ENCODE data around the gene LPAR1.

Gene LPAR1

DNA sequence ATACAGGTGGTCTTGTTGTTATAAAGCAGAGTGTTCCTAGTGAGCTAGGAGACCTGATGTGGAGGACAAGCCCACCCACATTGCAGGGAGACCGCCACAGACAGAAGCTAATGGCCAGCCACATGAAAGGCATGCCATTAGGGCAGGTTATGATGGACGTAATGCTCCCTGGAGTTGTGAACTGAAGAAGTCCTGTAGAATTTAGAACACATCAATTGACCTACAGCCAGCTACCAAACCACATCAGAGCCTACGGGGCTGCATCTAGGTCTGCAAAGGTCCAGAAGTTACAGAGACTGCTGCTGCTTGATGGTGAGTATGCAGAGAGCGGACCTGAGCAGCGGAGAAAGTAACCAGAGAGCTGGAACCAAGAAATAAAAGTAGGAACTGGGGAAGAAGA lies 116.6 kb downstream of the LPAR1 start:
- CTCF ChIA-PET: no interaction called here
- no peaks in the 10 kb centered on the region for H3K9me3 ChIP-seq (ENCODE audit: control insufficient read depth, insufficient read depth, low read depth, low read length)
- H3K36me3 ChIP-seq (ENCODE audit: control insufficient read depth in 2 of 2, insufficient read depth in 1 of 2, low read length in 2 of 2): no peaks in the 10 kb centered on the region
- H3K4me3 ChIP-seq (ENCODE audit: low read depth, low read length): no peak overlapping the region
- no peaks in the 10 kb centered on the region for H3K4me1 ChIP-seq (ENCODE audit: control insufficient read depth, insufficient read depth, low read length)
- TF ChIP-seq ZNF16 (tag by site-specific recombination; IDR thresholded peaks at IDR 0.05; ENCODE audit: low read depth) (no peak), ZNF530 (tag by site-specific recombination; IDR thresholded peaks at IDR 0.05; ENCODE audit: low read depth) (no peak), ZNF701 (tag by site-specific recombination; IDR thresholded peaks at IDR 0.05) (no peak), ZNF112 (tag by site-specific recombination; IDR thresholded peaks at IDR 0.05) (no peak), ZNF514 (tag by site-specific recombination; IDR thresholded peaks at IDR 0.05) (no peak), ZBTB17 (tag by site-specific recombination; IDR thresholded peaks at IDR 0.05) (no peak), ZNF324 (tag by site-specific recombination; IDR thresholded peaks at IDR 0.05) (no peak), ZNF391 (tag by site-specific recombination; IDR thresholded peaks at IDR 0.05; ENCODE audit: borderline replicate concordance, low read depth) (no peak), SCRT2 (tag by site-specific recombination; IDR thresholded peaks at IDR 0.05) (no peak), RBAK (tag by site-specific recombination; IDR thresholded peaks at IDR 0.05) (no peak)
- TF ChIP-seq, protein P1, sequence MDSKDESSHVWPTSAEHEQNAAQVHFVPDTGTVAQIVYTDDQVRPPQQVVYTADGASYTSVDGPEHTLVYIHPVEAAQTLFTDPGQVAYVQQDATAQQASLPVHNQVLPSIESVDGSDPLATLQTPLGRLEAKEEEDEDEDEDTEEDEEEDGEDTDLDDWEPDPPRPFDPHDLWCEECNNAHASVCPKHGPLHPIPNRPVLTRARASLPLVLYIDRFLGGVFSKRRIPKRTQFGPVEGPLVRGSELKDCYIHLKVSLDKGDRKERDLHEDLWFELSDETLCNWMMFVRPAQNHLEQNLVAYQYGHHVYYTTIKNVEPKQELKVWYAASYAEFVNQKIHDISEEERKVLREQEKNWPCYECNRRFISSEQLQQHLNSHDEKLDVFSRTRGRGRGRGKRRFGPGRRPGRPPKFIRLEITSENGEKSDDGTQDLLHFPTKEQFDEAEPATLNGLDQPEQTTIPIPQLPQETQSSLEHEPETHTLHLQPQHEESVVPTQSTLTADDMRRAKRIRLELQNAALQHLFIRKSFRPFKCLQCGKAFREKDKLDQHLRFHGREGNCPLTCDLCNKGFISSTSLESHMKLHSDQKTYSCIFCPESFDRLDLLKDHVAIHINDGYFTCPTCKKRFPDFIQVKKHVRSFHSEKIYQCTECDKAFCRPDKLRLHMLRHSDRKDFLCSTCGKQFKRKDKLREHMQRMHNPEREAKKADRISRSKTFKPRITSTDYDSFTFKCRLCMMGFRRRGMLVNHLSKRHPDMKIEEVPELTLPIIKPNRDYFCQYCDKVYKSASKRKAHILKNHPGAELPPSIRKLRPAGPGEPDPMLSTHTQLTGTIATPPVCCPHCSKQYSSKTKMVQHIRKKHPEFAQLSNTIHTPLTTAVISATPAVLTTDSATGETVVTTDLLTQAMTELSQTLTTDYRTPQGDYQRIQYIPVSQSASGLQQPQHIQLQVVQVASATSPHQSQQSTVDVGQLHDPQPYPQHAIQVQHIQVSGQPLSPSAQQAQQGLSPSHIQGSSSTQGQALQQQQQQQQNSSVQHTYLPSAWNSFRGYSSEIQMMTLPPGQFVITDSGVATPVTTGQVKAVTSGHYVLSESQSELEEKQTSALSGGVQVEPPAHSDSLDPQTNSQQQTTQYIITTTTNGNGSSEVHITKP (tag by site-specific recombination; IDR thresholded peaks at IDR 0.05): no peak
- TF ChIP-seq, protein P2, sequence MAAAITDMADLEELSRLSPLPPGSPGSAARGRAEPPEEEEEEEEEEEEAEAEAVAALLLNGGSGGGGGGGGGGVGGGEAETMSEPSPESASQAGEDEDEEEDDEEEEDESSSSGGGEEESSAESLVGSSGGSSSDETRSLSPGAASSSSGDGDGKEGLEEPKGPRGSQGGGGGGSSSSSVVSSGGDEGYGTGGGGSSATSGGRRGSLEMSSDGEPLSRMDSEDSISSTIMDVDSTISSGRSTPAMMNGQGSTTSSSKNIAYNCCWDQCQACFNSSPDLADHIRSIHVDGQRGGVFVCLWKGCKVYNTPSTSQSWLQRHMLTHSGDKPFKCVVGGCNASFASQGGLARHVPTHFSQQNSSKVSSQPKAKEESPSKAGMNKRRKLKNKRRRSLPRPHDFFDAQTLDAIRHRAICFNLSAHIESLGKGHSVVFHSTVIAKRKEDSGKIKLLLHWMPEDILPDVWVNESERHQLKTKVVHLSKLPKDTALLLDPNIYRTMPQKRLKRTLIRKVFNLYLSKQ (tag by site-specific recombination; IDR thresholded peaks at IDR 0.05; ENCODE audit: borderline replicate concordance): no peak
- TF ChIP-seq, protein P3, sequence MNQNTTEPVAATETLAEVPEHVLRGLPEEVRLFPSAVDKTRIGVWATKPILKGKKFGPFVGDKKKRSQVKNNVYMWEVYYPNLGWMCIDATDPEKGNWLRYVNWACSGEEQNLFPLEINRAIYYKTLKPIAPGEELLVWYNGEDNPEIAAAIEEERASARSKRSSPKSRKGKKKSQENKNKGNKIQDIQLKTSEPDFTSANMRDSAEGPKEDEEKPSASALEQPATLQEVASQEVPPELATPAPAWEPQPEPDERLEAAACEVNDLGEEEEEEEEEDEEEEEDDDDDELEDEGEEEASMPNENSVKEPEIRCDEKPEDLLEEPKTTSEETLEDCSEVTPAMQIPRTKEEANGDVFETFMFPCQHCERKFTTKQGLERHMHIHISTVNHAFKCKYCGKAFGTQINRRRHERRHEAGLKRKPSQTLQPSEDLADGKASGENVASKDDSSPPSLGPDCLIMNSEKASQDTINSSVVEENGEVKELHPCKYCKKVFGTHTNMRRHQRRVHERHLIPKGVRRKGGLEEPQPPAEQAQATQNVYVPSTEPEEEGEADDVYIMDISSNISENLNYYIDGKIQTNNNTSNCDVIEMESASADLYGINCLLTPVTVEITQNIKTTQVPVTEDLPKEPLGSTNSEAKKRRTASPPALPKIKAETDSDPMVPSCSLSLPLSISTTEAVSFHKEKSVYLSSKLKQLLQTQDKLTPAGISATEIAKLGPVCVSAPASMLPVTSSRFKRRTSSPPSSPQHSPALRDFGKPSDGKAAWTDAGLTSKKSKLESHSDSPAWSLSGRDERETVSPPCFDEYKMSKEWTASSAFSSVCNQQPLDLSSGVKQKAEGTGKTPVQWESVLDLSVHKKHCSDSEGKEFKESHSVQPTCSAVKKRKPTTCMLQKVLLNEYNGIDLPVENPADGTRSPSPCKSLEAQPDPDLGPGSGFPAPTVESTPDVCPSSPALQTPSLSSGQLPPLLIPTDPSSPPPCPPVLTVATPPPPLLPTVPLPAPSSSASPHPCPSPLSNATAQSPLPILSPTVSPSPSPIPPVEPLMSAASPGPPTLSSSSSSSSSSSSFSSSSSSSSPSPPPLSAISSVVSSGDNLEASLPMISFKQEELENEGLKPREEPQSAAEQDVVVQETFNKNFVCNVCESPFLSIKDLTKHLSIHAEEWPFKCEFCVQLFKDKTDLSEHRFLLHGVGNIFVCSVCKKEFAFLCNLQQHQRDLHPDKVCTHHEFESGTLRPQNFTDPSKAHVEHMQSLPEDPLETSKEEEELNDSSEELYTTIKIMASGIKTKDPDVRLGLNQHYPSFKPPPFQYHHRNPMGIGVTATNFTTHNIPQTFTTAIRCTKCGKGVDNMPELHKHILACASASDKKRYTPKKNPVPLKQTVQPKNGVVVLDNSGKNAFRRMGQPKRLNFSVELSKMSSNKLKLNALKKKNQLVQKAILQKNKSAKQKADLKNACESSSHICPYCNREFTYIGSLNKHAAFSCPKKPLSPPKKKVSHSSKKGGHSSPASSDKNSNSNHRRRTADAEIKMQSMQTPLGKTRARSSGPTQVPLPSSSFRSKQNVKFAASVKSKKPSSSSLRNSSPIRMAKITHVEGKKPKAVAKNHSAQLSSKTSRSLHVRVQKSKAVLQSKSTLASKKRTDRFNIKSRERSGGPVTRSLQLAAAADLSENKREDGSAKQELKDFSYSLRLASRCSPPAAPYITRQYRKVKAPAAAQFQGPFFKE (tag by site-specific recombination; IDR thresholded peaks at IDR 0.05; ENCODE audit: borderline replicate concordance): no peak
- TF ChIP-seq, protein P4, sequence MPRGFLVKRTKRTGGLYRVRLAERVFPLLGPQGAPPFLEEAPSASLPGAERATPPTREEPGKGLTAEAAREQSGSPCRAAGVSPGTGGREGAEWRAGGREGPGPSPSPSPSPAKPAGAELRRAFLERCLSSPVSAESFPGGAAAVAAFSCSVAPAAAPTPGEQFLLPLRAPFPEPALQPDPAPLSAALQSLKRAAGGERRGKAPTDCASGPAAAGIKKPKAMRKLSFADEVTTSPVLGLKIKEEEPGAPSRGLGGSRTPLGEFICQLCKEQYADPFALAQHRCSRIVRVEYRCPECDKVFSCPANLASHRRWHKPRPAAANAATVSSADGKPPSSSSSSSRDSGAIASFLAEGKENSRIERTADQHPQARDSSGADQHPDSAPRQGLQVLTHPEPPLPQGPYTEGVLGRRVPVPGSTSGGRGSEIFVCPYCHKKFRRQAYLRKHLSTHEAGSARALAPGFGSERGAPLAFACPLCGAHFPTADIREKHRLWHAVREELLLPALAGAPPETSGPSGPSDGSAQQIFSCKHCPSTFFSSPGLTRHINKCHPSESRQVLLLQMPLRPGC (tag by site-specific recombination; IDR thresholded peaks at IDR 0.05): no peak
- TF ChIP-seq, protein P5, sequence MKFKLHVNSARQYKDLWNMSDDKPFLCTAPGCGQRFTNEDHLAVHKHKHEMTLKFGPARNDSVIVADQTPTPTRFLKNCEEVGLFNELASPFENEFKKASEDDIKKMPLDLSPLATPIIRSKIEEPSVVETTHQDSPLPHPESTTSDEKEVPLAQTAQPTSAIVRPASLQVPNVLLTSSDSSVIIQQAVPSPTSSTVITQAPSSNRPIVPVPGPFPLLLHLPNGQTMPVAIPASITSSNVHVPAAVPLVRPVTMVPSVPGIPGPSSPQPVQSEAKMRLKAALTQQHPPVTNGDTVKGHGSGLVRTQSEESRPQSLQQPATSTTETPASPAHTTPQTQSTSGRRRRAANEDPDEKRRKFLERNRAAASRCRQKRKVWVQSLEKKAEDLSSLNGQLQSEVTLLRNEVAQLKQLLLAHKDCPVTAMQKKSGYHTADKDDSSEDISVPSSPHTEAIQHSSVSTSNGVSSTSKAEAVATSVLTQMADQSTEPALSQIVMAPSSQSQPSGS (tag by site-specific recombination; IDR thresholded peaks at IDR 0.05; ENCODE audit: low read depth): no peak
- H3K27ac ChIP-seq (ENCODE audit: extremely low read depth, low read depth, low read length): no peak overlapping the region
- POLR2A ChIA-PET: no interaction called here
